Measurements from ENCODE around the gene RAB40C. TPM values are rescaled to one million over a fixed set of nuclear protein-coding genes. Genes with fewer than 3 reads are reported as not detected.

RAB40C gene
- total RNA-seq, 1 experiment from 2014 or later, result 19.9 TPM

DNA sequence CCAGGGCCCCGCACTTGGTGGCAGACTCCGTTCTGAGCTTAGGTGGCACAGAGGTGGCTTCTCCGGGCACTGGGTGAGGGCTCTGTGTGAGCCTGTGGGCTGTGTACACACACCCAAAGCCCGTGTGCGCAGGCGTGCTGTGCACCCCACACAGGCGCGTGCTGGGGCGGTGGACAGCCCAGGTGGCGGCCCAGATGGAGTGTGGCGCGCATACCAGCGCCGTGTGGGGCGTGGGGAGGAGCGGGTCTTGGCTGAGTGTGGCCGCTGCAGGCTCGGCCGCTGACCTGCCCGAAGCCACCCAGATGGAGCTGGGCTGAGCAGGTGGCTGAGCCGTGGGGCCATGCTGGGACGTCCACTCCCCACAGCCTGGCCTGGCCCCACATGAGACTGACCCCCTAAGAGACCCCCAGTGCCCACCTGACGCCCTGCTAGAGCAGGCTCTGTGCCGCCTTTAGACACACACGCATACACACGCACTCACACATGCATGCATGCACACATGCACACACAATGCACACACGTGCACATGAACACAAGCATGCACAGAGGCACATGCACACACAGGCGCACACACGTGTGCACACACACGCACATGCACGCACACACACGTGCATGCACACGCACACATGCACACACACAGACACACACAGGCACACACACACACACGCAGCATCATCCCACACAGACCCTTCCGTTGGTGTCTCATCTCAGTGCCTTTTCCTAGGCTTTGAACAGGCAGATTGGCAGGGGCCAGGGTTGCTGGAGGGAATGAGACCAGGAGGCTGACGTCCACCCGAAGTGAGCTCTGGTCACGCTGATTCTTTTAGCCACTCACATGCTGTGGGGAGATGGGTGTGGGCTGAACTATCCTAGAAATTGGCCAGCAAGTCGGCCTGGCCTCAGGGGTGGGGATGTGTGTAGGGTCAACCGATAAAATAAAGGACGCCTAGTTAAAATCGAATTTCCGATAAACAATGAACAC, 27.6 kb upstream of the RAB40C start:
- Histone ChIP-seq H3K27me3 (replicated peaks; ENCODE audit: insufficient read depth, low read depth, low read length, poor library complexity) (peaks cover 45% of the 10 kb centered on the region), H3K27ac (ENCODE audit: low read depth, low read length, poor library complexity, severe bottlenecking) (no peak overlapping the region), H3K4me1 (ENCODE audit: insufficient read depth, low read length, poor library complexity, severe bottlenecking) (peaks cover 11% of the 10 kb centered on the region), H3K36me3 (ENCODE audit: insufficient read depth, low read length, poor library complexity, severe bottlenecking) (no peaks in the 10 kb centered on the region), H3K9me3 (ENCODE audit: low read depth, low read length, poor library complexity, severe bottlenecking) (no peaks in the 10 kb centered on the region), H3K4me3 (ENCODE audit: low read depth, low read length, poor library complexity, severe bottlenecking) (no peak overlapping the region)
- DNase-seq (ENCODE audit: low spot score), result no peak
- POLR2A ChIA-PET (ENCODE audit: low non-redundant PET), result no interaction called here
- no peak for TF ChIP-seq EZH2 (IDR thresholded peaks at IDR 0.05; ENCODE audit: borderline replicate concordance, low read depth, low read length, poor library complexity, severe bottlenecking)
- TF ChIP-seq, protein P1, sequence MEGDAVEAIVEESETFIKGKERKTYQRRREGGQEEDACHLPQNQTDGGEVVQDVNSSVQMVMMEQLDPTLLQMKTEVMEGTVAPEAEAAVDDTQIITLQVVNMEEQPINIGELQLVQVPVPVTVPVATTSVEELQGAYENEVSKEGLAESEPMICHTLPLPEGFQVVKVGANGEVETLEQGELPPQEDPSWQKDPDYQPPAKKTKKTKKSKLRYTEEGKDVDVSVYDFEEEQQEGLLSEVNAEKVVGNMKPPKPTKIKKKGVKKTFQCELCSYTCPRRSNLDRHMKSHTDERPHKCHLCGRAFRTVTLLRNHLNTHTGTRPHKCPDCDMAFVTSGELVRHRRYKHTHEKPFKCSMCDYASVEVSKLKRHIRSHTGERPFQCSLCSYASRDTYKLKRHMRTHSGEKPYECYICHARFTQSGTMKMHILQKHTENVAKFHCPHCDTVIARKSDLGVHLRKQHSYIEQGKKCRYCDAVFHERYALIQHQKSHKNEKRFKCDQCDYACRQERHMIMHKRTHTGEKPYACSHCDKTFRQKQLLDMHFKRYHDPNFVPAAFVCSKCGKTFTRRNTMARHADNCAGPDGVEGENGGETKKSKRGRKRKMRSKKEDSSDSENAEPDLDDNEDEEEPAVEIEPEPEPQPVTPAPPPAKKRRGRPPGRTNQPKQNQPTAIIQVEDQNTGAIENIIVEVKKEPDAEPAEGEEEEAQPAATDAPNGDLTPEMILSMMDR (conservative IDR thresholded peaks at IDR 0.05; ENCODE audit: low read depth, low read length), result no peak
- intact Hi-C loops (cut with micrococcal nuclease; ENCODE audit: unreplicated experiment), result no loop called here
- no TSS peak for BruUV-seq (replicated peaks)
- CTCF ChIA-PET, result no interaction called here

DNA sequence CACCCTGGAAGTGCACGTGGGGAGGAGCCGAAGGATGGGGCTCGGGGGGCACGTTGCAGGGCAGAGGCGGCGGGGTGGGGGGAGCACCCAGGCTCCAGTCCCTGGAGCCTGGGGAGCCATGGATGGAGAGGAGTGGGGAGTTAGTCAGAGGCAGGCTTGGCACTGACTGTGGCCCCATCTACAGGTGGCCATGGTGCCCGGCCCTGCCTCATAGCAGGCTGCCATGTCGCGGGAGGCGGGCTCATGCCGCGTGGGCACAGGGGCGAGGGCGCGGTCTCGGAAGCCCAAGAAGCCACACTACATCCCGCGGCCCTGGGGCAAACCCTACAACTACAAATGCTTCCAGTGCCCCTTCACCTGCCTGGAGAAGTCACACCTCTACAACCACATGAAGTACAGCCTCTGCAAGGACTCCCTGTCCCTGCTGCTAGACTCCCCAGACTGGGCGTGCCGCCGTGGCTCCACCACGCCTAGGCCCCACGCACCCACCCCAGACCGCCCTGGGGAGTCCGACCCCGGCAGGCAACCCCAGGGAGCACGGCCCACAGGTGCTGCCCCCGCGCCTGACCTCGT, 26.7 kb upstream of the RAB40C start:
- H3K36me3 ChIP-seq (ENCODE audit: insufficient read depth, low read length, poor library complexity, severe bottlenecking), result no peaks in the 10 kb centered on the region
- H3K9me3 ChIP-seq (ENCODE audit: low read depth, low read length, poor library complexity, severe bottlenecking), result no peaks in the 10 kb centered on the region
- TF ChIP-seq, protein P1 (conservative IDR thresholded peaks at IDR 0.05; ENCODE audit: low read depth, low read length), result no peak
- TF ChIP-seq EZH2 (IDR thresholded peaks at IDR 0.05; ENCODE audit: borderline replicate concordance, low read depth, low read length, poor library complexity, severe bottlenecking), result no peak
- H3K27me3 ChIP-seq (replicated peaks; ENCODE audit: insufficient read depth, low read depth, low read length, poor library complexity), result peaks cover 45% of the 10 kb centered on the region
- BruUV-seq (replicated peaks), result no TSS peak
- no peak overlapping the region for H3K4me3 ChIP-seq (ENCODE audit: low read depth, low read length, poor library complexity, severe bottlenecking)
- intact Hi-C loops (cut with micrococcal nuclease; ENCODE audit: unreplicated experiment), result no loop called here
- no peak overlapping the region for H3K27ac ChIP-seq (ENCODE audit: low read depth, low read length, poor library complexity, severe bottlenecking)
- ChIA-PET POLR2A (ENCODE audit: low non-redundant PET) (no interaction called here), CTCF (no interaction called here)
- DNase-seq (ENCODE audit: low spot score), result no peak
- H3K4me1 ChIP-seq (ENCODE audit: insufficient read depth, low read length, poor library complexity, severe bottlenecking), result peaks cover 11% of the 10 kb centered on the region

DNA sequence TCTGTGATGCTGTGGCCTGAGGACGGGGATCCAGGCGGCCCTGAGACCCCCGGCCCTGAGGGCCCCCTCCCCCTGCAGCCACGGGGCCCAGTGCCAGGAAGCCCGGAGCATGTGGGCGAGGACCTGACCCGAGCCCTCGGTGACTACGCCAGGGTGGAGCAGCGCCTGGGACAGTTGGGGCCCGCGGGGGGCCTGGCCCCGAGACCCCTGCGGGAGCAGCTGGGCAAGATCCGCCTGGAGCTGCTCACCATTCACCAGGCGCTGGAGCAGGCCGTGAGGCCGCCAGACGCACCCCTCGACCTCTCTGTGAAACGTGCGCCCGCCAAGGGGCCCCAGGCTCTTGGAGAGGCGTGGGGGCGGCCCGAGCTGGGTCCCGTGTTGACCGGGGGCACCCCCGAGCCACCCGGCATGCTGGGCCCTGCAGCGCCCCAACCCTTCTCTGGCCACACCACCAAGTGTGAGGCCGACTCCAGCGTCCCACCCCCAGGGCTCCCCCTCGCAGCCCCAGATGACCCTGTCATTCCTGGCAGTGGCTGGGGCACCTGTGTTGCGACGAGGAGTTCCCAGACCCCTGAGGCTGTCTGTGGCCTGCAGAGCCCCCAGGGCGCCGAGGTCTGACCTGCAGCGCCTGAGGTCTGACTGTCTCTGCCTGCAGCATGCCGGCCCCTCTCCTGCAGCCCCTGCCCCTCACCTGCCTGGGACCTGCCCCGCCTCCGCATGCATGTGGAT, 25.0 kb upstream of the RAB40C start:
- ChIA-PET CTCF (no interaction called here), POLR2A (ENCODE audit: low non-redundant PET) (no interaction called here)
- no peaks in the 10 kb centered on the region for H3K9me3 ChIP-seq (ENCODE audit: low read depth, low read length, poor library complexity, severe bottlenecking)
- no peaks in the 10 kb centered on the region for H3K36me3 ChIP-seq (ENCODE audit: insufficient read depth, low read length, poor library complexity, severe bottlenecking)
- H3K27ac ChIP-seq (ENCODE audit: low read depth, low read length, poor library complexity, severe bottlenecking), result no peak overlapping the region
- no TSS peak for BruUV-seq (replicated peaks)
- peaks cover 28% of the 10 kb centered on the region for H3K27me3 ChIP-seq (replicated peaks; ENCODE audit: insufficient read depth, low read depth, low read length, poor library complexity)
- H3K4me1 ChIP-seq (ENCODE audit: insufficient read depth, low read length, poor library complexity, severe bottlenecking), result peaks cover 11% of the 10 kb centered on the region
- intact Hi-C loops (cut with micrococcal nuclease; ENCODE audit: unreplicated experiment), result no loop called here
- H3K4me3 ChIP-seq (ENCODE audit: low read depth, low read length, poor library complexity, severe bottlenecking), result no peak overlapping the region
- TF ChIP-seq, protein P1 (conservative IDR thresholded peaks at IDR 0.05; ENCODE audit: low read depth, low read length), result no peak
- no peak for TF ChIP-seq EZH2 (IDR thresholded peaks at IDR 0.05; ENCODE audit: borderline replicate concordance, low read depth, low read length, poor library complexity, severe bottlenecking)
- no peak for DNase-seq (ENCODE audit: low spot score)
